Mucosa of gallbladder (tissue), 1 donor: Measurements from ENCODE around the gene FOXN3. TPM values are rescaled to one million over a fixed set of nuclear protein-coding genes. Genes with fewer than 3 reads are reported as not detected.
A peak's percentile ranks its signal among the peaks of the same experiment; 100 is the strongest.

Experiments used
- DNase-seq: peaks from one replicate; pipeline ENCODE4 v3.0.0-alpha.2; 2020; ENCODE audit warnings: low spot score
- total RNA-seq: library from RNA; stranded (reverse); gene quantifications from one replicate; pipeline ENCODE4 v1.2.1, GENCODE V29; 2021
- donor health status: DM: no; HTN: no; CAD: no.

Gene FOXN3
- total RNA-seq, 1 donor from 2014 or later: 63.0 TPM

- DNase-seq: no peak
These were observed 15.2 kb upstream of the FOXN3 start for GRCh38 chr14:89432226-89432625.

GRCh38 chr14:89430391-89431236 lies 13.6 kb upstream of the FOXN3 start:
- DNase-seq: no peak

GRCh38 chr14:89429199-89430181 lies 12.5 kb upstream of the FOXN3 start:
- no peak for DNase-seq

GRCh38 chr14:89428546-89429198 lies 11.6 kb upstream of the FOXN3 start:
- no peak for DNase-seq

GRCh38 chr14:89428173-89428523 lies 11.1 kb upstream of the FOXN3 start:
- DNase-seq: no peak

- DNase-seq: no peak
These were observed 10.6 kb upstream of the FOXN3 start for GRCh38 chr14:89427426-89428172.

GRCh38 chr14:89425931-89426330 lies 8.9 kb upstream of the FOXN3 start:
- no peak for DNase-seq

- DNase-seq: no peak
These were observed 7.2 kb upstream of the FOXN3 start for GRCh38 chr14:89424241-89424640.

GRCh38 chr14:89422952-89423345 lies 5.9 kb upstream of the FOXN3 start:
- no peak for DNase-seq

GRCh38 chr14:89422181-89422951 lies 5.3 kb upstream of the FOXN3 start:
- DNase-seq: peak; percentile 38

- DNase-seq: no peak
These were observed 3.5 kb upstream of the FOXN3 start for GRCh38 chr14:89420502-89420901.

- no peak for DNase-seq
These were observed 3.0 kb upstream of the FOXN3 start for GRCh38 chr14:89419973-89420482.

- DNase-seq: no peak
These were observed 1.9 kb upstream of the FOXN3 start for GRCh38 chr14:89418976-89419375.

GRCh38 chr14:89418452-89418851 lies 1.4 kb upstream of the FOXN3 start:
- no peak for DNase-seq

GRCh38 chr14:89417465-89418225 lies 612 bp upstream of the FOXN3 start:
- peak; percentile 38 for DNase-seq

- DNase-seq: peak; percentile 99
These were observed 734 bp downstream of the FOXN3 start for GRCh38 chr14:89416002-89416995.

GRCh38 chr14:89415159-89415558 lies 1.9 kb downstream of the FOXN3 start:
- no peak for DNase-seq

GRCh38 chr14:89411976-89412375 lies 5.1 kb downstream of the FOXN3 start:
- no peak for DNase-seq
